GM23338 (cell line): ENCODE results near the gene PRDM8. TPM values are rescaled to one million over a fixed set of nuclear protein-coding genes. Genes with fewer than 3 reads are reported as not detected.

ENCODE experiments used
- ATAC-seq: fragments of 200-7000 bp; cut with Tn5 transposase; 3 replicates; pipeline ENCODE4 v1.9.1; 2020
- DNase-seq: peaks from one replicate; pipeline ENCODE4 v3.0.0-alpha.2; 2015; ENCODE audit warnings: low spot score
- H2AFZ ChIP-seq: fragments of 200-600 bp; sonication (generic); 2 replicates; pipeline ENCODE4 v1.8.0; 2016; ENCODE audit warnings: antibody characterized with exemption, mild to moderate bottlenecking, moderate library complexity
- H3F3A ChIP-seq: fragments of 200-600 bp; sonication (generic); replicated peaks from 2 replicates; pipeline ENCODE4 v1.8.0; 2017; ENCODE audit warnings: antibody characterized with exemption, mixed run types, low read depth
- H3K27ac ChIP-seq: fragments of 200-600 bp; sonication (generic); 2 replicates; pipeline ENCODE4 v1.6.1; 2016; ENCODE audit warnings: low read depth
- H3K27me3 ChIP-seq: fragments of 200-600 bp; sonication (generic); 2 replicates; pipeline ENCODE4 v1.8.0; 2016; ENCODE audit warnings: mild to moderate bottlenecking, mixed run types, moderate library complexity; ENCODE audit not compliant: insufficient read depth
- H3K36me3 ChIP-seq: fragments of 200-600 bp; sonication (generic); 2 replicates; pipeline ENCODE4 v1.8.0; 2016; ENCODE audit warnings: mild to moderate bottlenecking; ENCODE audit not compliant: insufficient read depth
- H3K4me1 ChIP-seq: fragments of 200-600 bp; sonication (generic); 2 replicates; pipeline ENCODE4 v1.8.0; 2016; ENCODE audit warnings: mild to moderate bottlenecking, moderate library complexity; ENCODE audit not compliant: insufficient read depth
- H3K4me2 ChIP-seq: fragments of 200-600 bp; sonication (generic); 2 replicates; pipeline ENCODE4 v1.7.1; 2017; ENCODE audit warnings: mixed run types
- H3K4me3 ChIP-seq: fragments of 200-600 bp; sonication (generic); 2 replicates; pipeline ENCODE4 v1.6.1; 2016; ENCODE audit warnings: mixed run types
- H3K79me2 ChIP-seq: fragments of 200-600 bp; sonication (generic); replicated peaks from 2 replicates; pipeline ENCODE4 v1.8.0; 2017; ENCODE audit warnings: mild to moderate bottlenecking; ENCODE audit not compliant: insufficient read depth
- H3K9me2 ChIP-seq: fragments of 200-600 bp; sonication (generic); 2 replicates; pipeline ENCODE4 v1.8.0; 2017; ENCODE audit not compliant: insufficient read depth
- H4K20me1 ChIP-seq: fragments of 200-600 bp; sonication (generic); replicated peaks from 2 replicates; pipeline ENCODE4 v1.8.0; 2017; ENCODE audit warnings: mild to moderate bottlenecking; ENCODE audit not compliant: insufficient read depth
- H3K27ac Mint-ChIP-seq: 2 replicates; pipeline ENCODE4 v1.8.0; 2020; ENCODE audit warnings: inconsistent platforms, mild to moderate bottlenecking, moderate library complexity, mixed read lengths
- H3K27me3 Mint-ChIP-seq: 3 replicates; pipeline ENCODE4 v1.8.0; 2022; ENCODE audit warnings: low read depth, mild to moderate bottlenecking, moderate library complexity, mixed read lengths, inconsistent platforms; ENCODE audit not compliant: insufficient read depth, poor library complexity
- H3K36me3 Mint-ChIP-seq: 3 replicates; pipeline ENCODE4 v1.8.0; 2021; ENCODE audit warnings: low read depth, mild to moderate bottlenecking, inconsistent platforms, moderate library complexity, mixed read lengths
- H3K4me1 Mint-ChIP-seq: 3 replicates; pipeline ENCODE4 v1.8.0; 2020; ENCODE audit warnings: mild to moderate bottlenecking, inconsistent platforms, mixed read lengths
- H3K4me3 Mint-ChIP-seq: 3 replicates; pipeline ENCODE4 v1.8.0; 2021; ENCODE audit warnings: moderate library complexity, mild to moderate bottlenecking, inconsistent platforms, mixed read lengths
- H3K9me3 Mint-ChIP-seq: 3 replicates; pipeline ENCODE4 v1.8.0; 2020; ENCODE audit warnings: moderate library complexity, mild to moderate bottlenecking, inconsistent platforms, mixed read lengths
- EZH2phosphoT487 ChIP-seq: fragments of 200-600 bp; sonication (generic); IDR thresholded peaks from one replicate; pipeline ENCODE4 v1.8.1; 2018; ENCODE audit warnings: antibody characterized with exemption; ENCODE audit not compliant: unreplicated experiment
- ZNF331 ChIP-seq: fragments of 250-450 bp; sonication (Bioruptor Pico); IDR thresholded peaks from 2 replicates; pipeline ENCODE4 v1.5.0; 2020; ENCODE audit warnings: low read depth, mild to moderate bottlenecking, moderate library complexity
- polyA plus RNA-seq: library from polyadenylated mRNA; unstranded; fragments of >200 nt; fragmentation: Nextera tagmentation; extraction: Ambion mirVana; gene quantifications from 2 replicates; pipeline ENCODE4 v1.2.1, GENCODE V29; 2016
- total RNA-seq: library from RNA; depleted of rRNA; stranded (reverse); fragments of >200 nt; shearing (Covaris generic); gene quantifications from 2 replicates; pipeline ENCODE4 v1.2.3, GENCODE V29; 2014; rRNA removed
- TF ChIP-seq, protein P1 (sequence below): fragments of 250-450 bp; sonication (Bioruptor Pico); IDR thresholded peaks from 2 replicates; pipeline ENCODE4 v1.5.0; 2020; ENCODE audit warnings: mild to moderate bottlenecking, moderate library complexity

PRDM8 gene
- total and polyA plus RNA-seq, 2 experiments from 2014 or later, result 0.16 TPM; not detected in 1

DNA sequence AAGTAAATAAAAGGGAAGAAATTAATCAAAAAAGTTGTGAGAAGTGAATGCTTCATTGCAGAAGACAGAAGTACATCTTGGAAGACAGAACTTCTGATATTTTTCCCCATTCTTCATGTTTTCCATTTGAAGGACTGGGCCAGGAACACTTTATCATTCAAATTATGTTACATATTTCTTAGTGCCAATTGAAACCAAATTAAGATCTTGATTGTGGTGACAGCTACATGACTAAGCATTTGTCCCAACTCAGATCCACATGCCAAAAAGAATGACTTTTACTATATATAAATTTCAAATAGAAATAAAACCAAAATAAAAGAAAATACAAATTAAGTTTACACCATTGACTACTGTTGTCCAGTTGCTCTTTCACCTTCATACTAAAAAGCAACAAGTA lies 55.1 kb downstream of the PRDM8 start (continued):
- TF ChIP-seq ZNF331 (CRISPR knock-in tag), result no peak
- no peak for TF ChIP-seq EZH2phosphoT487

DNA sequence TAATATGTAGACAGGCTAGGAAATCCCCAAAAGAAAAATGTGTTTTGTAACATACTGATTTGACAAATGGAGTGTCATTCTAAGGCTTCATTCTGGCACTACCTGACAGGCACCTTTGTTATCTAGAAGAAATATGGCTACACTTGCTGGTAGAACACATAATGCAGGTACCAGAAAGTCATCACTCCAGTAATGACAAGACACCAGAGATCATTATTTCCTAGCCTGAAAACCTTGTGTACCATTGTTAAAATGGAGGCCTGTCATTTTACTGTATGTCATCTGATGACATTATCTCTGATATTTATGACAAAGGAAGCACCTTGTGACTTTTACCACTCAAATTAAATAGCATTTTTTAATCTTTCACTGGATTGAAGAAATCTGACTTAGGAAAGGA lies 55.6 kb downstream of the PRDM8 start:
- Histone ChIP-seq H3K4me1 (no peaks in the 10 kb centered on the region), H3K4me3 (no peak overlapping the region), H3K79me2 (no peaks in the 10 kb centered on the region), H2AFZ (no peak overlapping the region), H3K27ac (no peak overlapping the region), H3K9me2 (no peaks in the 10 kb centered on the region), H3K36me3 (no peaks in the 10 kb centered on the region), H4K20me1 (no peaks in the 10 kb centered on the region), H3K4me2 (no peak overlapping the region), H3K27me3 (peaks cover 25% of the 10 kb centered on the region), H3F3A (no peaks in the 10 kb centered on the region)
- H3K9me3 Mint-ChIP-seq, result no peaks in the 10 kb centered on the region
- DNase-seq, result no peak
- peaks cover 1% of the 10 kb centered on the region; the same call in 1 of the 3 replicates for H3K4me1 Mint-ChIP-seq
- TF ChIP-seq EZH2phosphoT487, result no peak
- no peaks in the 10 kb centered on the region for H3K36me3 Mint-ChIP-seq
- H3K4me3 Mint-ChIP-seq, result no peak overlapping the region
- no peaks in the 10 kb centered on the region for H3K27me3 Mint-ChIP-seq
- H3K27ac Mint-ChIP-seq, result no peak overlapping the region
- ATAC-seq, result no peak

DNA sequence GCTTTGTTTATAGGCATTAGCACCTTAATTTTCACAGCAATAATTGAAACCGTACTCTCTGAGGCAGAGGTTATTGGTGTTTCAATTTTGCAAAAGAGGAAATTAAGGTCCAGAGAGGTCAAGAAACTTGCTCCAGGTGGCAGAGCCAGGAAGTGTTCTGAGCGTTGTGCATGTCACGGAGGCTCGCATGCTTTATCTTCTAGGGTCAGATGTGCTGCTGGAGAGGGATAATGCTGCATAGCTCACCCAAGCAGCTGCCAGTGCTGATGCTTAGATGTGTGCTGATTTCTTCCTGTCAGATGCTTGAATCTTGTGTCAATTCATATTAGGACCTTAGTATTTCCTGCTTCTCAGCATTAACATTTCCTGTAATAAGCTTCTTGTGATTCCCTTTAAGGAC lies 56.2 kb downstream of the PRDM8 start:
- Mint-ChIP-seq H3K4me1 (peaks cover 4% of the 10 kb centered on the region; the same call in 2 of the 3 replicates), H3K9me3 (no peaks in the 10 kb centered on the region), H3K27ac (no peak overlapping the region), H3K27me3 (no peaks in the 10 kb centered on the region), H3K36me3 (no peaks in the 10 kb centered on the region), H3K4me3 (no peak overlapping the region)
- Histone ChIP-seq H3K4me1 (no peaks in the 10 kb centered on the region), H3F3A (no peaks in the 10 kb centered on the region), H2AFZ (no peak overlapping the region), H3K27me3 (peaks cover 30% of the 10 kb centered on the region), H3K9me2 (no peaks in the 10 kb centered on the region), H3K79me2 (no peaks in the 10 kb centered on the region), H3K4me2 (no peak overlapping the region), H4K20me1 (no peaks in the 10 kb centered on the region), H3K4me3 (no peak overlapping the region), H3K27ac (no peak overlapping the region), H3K36me3 (no peaks in the 10 kb centered on the region)
- TF ChIP-seq, protein P1, sequence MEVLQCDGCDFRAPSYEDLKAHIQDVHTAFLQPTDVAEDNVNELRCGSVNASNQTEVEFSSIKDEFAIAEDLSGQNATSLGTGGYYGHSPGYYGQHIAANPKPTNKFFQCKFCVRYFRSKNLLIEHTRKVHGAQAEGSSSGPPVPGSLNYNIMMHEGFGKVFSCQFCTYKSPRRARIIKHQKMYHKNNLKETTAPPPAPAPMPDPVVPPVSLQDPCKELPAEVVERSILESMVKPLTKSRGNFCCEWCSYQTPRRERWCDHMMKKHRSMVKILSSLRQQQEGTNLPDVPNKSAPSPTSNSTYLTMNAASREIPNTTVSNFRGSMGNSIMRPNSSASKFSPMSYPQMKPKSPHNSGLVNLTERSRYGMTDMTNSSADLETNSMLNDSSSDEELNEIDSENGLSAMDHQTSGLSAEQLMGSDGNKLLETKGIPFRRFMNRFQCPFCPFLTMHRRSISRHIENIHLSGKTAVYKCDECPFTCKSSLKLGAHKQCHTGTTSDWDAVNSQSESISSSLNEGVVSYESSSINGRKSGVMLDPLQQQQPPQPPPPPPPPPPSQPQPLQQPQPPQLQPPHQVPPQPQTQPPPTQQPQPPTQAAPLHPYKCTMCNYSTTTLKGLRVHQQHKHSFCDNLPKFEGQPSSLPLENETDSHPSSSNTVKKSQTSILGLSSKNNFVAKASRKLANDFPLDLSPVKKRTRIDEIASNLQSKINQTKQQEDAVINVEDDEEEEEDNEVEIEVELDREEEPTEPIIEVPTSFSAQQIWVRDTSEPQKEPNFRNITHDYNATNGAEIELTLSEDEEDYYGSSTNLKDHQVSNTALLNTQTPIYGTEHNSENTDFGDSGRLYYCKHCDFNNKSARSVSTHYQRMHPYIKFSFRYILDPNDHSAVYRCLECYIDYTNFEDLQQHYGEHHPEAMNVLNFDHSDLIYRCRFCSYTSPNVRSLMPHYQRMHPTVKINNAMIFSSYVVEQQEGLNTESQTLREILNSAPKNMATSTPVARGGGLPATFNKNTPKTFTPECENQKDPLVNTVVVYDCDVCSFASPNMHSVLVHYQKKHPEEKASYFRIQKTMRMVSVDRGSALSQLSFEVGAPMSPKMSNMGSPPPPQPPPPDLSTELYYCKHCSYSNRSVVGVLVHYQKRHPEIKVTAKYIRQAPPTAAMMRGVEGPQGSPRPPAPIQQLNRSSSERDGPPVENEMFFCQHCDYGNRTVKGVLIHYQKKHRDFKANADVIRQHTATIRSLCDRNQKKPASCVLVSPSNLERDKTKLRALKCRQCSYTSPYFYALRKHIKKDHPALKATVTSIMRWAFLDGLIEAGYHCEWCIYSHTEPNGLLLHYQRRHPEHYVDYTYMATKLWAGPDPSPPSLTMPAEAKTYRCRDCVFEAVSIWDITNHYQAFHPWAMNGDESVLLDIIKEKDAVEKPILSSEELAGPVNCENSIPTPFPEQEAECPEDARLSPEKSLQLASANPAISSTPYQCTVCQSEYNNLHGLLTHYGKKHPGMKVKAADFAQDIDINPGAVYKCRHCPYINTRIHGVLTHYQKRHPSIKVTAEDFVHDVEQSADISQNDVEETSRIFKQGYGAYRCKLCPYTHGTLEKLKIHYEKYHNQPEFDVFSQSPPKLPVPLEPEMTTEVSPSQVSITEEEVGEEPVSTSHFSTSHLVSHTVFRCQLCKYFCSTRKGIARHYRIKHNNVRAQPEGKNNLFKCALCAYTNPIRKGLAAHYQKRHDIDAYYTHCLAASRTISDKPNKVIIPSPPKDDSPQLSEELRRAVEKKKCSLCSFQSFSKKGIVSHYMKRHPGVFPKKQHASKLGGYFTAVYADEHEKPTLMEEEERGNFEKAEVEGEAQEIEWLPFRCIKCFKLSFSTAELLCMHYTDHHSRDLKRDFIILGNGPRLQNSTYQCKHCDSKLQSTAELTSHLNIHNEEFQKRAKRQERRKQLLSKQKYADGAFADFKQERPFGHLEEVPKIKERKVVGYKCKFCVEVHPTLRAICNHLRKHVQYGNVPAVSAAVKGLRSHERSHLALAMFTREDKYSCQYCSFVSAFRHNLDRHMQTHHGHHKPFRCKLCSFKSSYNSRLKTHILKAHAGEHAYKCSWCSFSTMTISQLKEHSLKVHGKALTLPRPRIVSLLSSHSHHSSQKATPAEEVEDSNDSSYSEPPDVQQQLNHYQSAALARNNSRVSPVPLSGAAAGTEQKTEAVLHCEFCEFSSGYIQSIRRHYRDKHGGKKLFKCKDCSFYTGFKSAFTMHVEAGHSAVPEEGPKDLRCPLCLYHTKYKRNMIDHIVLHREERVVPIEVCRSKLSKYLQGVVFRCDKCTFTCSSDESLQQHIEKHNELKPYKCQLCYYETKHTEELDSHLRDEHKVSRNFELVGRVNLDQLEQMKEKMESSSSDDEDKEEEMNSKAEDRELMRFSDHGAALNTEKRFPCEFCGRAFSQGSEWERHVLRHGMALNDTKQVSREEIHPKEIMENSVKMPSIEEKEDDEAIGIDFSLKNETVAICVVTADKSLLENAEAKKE (CRISPR knock-in tag), result no peak
- ATAC-seq (no peak), DNase-seq (no peak)

Other genes with a start within 250 kb of the PRDM8 start
- 4.8 and 5.3 TPM in 2 replicates for gene ANTXR2, start 124.3 kb upstream of the PRDM8 start, total RNA-seq
- 1.3 and 2.0 TPM in 2 replicates for gene ANTXR2, start 124.3 kb upstream of the PRDM8 start, polyA plus RNA-seq
- not detected in 2 replicates for gene FGF5, start 69.2 kb downstream of the PRDM8 start, total RNA-seq
- gene FGF5, start 69.2 kb downstream of the PRDM8 start, polyA plus RNA-seq, result not detected in 2 replicates
- gene CFAP299, start 138.2 kb downstream of the PRDM8 start, total RNA-seq, result not detected in 2 replicates
- gene CFAP299, start 138.2 kb downstream of the PRDM8 start, polyA plus RNA-seq, result not detected in 2 replicates